ENCODE results near the gene MMP10.

MMP10 gene

GRCh38 chr11:102780491-102780918 is at the start of gene MMP10:
Gene MMP10 (minus strand): TSS chr11:102780628. CDS start chr11:102780591, 37 bp downstream.
- TF ChIP-seq ZNF174 (tag by site-specific recombination; IDR thresholded peaks at IDR 0.05) (no peak), ZNF311 (tag by site-specific recombination; IDR thresholded peaks at IDR 0.05; ENCODE audit: borderline replicate concordance) (no peak), PRDM1 (tag by site-specific recombination; IDR thresholded peaks at IDR 0.05) (no peak), ZNF677 (tag by site-specific recombination; IDR thresholded peaks at IDR 0.05) (no peak), ZNF362 (tag by site-specific recombination; IDR thresholded peaks at IDR 0.05) (0 out of 2 replicates have a peak, but pooled peaks have one; percentile 25), ZFP37 (tag by site-specific recombination; IDR thresholded peaks at IDR 0.05) (0 out of 2 replicates have a peak, but pooled peaks have one; percentile 38), ZNF654 (tag by site-specific recombination; IDR thresholded peaks at IDR 0.05; ENCODE audit: low read depth) (peak; percentile 8; the same call in 1 of the 2 replicates), ZNF580 (tag by site-specific recombination; IDR thresholded peaks at IDR 0.05) (no peak), GLIS1 (tag by site-specific recombination; IDR thresholded peaks at IDR 0.05) (no peak), ZNF660 (tag by site-specific recombination; IDR thresholded peaks at IDR 0.05) (0 out of 2 replicates have a peak, but pooled peaks have one; percentile 21), KLF16 (tag by site-specific recombination; IDR thresholded peaks at IDR 0.05) (no peak)
- H3K4me3 ChIP-seq (ENCODE audit: low read depth, low read length) = no peak within 1 kb of the TSS
- no peak within 1 kb of the TSS for H3K27ac ChIP-seq (ENCODE audit: extremely low read depth, low read depth, low read length)
- H3K9me3 ChIP-seq (ENCODE audit: control insufficient read depth, insufficient read depth, low read depth, low read length) = no peaks in the 10 kb centered on the region
- H3K4me1 ChIP-seq (ENCODE audit: control insufficient read depth, insufficient read depth, low read length) = no peaks in the 10 kb centered on the region
- POLR2A ChIA-PET = no interaction called here
- no peaks in the 10 kb centered on the region for H3K36me3 ChIP-seq (ENCODE audit: control insufficient read depth in 2 of 2, insufficient read depth in 1 of 2, low read length in 2 of 2)
- CTCF ChIA-PET = interaction anchor here (0.7 to 1.9 kb wide), 11 partner anchors 11 to 1892 kb away, joined by 3 to 10 read pairs (median 3); no protein-coding TSS in a partner anchor

- H3K4me3 ChIP-seq (ENCODE audit: low read depth, low read length) = no peak overlapping the region
- no peaks in the 10 kb centered on the region for H3K9me3 ChIP-seq (ENCODE audit: control insufficient read depth, insufficient read depth, low read depth, low read length)
- H3K27ac ChIP-seq (ENCODE audit: extremely low read depth, low read depth, low read length) = no peak overlapping the region
- no peaks in the 10 kb centered on the region for H3K4me1 ChIP-seq (ENCODE audit: control insufficient read depth, insufficient read depth, low read length)
- no peaks in the 10 kb centered on the region for H3K36me3 ChIP-seq (ENCODE audit: control insufficient read depth in 2 of 2, insufficient read depth in 1 of 2, low read length in 2 of 2)
- TF ChIP-seq ZSCAN23 (tag by site-specific recombination; IDR thresholded peaks at IDR 0.05) (no peak), ZBTB1 (tag by site-specific recombination; IDR thresholded peaks at IDR 0.05) (no peak), ZNF707 (tag by site-specific recombination; IDR thresholded peaks at IDR 0.05) (no peak), ZNF426 (tag by site-specific recombination; IDR thresholded peaks at IDR 0.05) (no peak), ZNF624 (tag by site-specific recombination; IDR thresholded peaks at IDR 0.05) (no peak), ZNF530 (tag by site-specific recombination; IDR thresholded peaks at IDR 0.05; ENCODE audit: low read depth) (no peak), AEBP2 (tag by site-specific recombination; IDR thresholded peaks at IDR 0.05; ENCODE audit: borderline replicate concordance) (no peak), ZNF133 (tag by site-specific recombination; IDR thresholded peaks at IDR 0.05) (no peak), ZNF677 (tag by site-specific recombination; IDR thresholded peaks at IDR 0.05) (no peak), ZBTB17 (tag by site-specific recombination; IDR thresholded peaks at IDR 0.05) (no peak), ZBTB7A (tag by site-specific recombination; IDR thresholded peaks at IDR 0.05; ENCODE audit: low read depth) (no peak), ZNF513 (tag by site-specific recombination; IDR thresholded peaks at IDR 0.05) (no peak), ZIC2 (tag by site-specific recombination; IDR thresholded peaks at IDR 0.05) (no peak), ZNF670 (tag by site-specific recombination; IDR thresholded peaks at IDR 0.05; ENCODE audit: low read depth) (no peak), ZNF664 (tag by site-specific recombination; IDR thresholded peaks at IDR 0.05) (no peak), SETDB1 (IDR thresholded peaks at IDR 0.05; ENCODE audit: insufficient read length, low read length) (no peak)
- POLR2A ChIA-PET = no interaction called here
- CTCF ChIA-PET = interaction anchor here (1.5 kb wide), 1 partner anchor 112 kb away, joined by 6 read pairs; no protein-coding TSS in a partner anchor
Measured at GRCh38 chr11:102829316-102830000, 49.0 kb upstream of the MMP10 start.
